ENCODE measurements around the gene TMCC1.
"Not testable (repeated sequence)": the region's sequence is repeated elsewhere in the genome, so short reads cannot be mapped to it uniquely, and the experiment has no call there.

Gene TMCC1

GRCh38 chr3:129640985-129641384, 252.5 kb downstream of the TMCC1 start:
- DNase-seq = not testable (repeated sequence)

GRCh38 chr3:129638481-129638880, 255.0 kb downstream of the TMCC1 start:
- no peak for DNase-seq

GRCh38 chr3:129636082-129636481, 257.4 kb downstream of the TMCC1 start:
- DNase-seq = no peak

GRCh38 chr3:129635656-129636055, 257.9 kb downstream of the TMCC1 start:
- DNase-seq = no peak

- no peak for DNase-seq
Measured at GRCh38 chr3:129633751-129634481, 259.6 kb downstream of the TMCC1 start.

- DNase-seq = no peak
Measured at GRCh38 chr3:129632977-129633376, 260.5 kb downstream of the TMCC1 start.

- no peak for DNase-seq
Measured at GRCh38 chr3:129632556-129632955, 261.0 kb downstream of the TMCC1 start.

- DNase-seq = no peak
Measured at GRCh38 chr3:129632056-129632455, 261.5 kb downstream of the TMCC1 start.

- DNase-seq = no peak
Measured at GRCh38 chr3:129629011-129629410, 264.5 kb downstream of the TMCC1 start.

GRCh38 chr3:129628169-129628522, 265.4 kb downstream of the TMCC1 start:
- no peak for DNase-seq

GRCh38 chr3:129627350-129628168, 266.0 kb downstream of the TMCC1 start:
- DNase-seq = peak; percentile 87

- DNase-seq = peak; percentile 97
Measured at GRCh38 chr3:129626744-129627349, 266.7 kb downstream of the TMCC1 start.

- peak; percentile 55 for DNase-seq
Measured at GRCh38 chr3:129625072-129625874, 268.2 kb downstream of the TMCC1 start.

- peak; percentile 33 for DNase-seq
Measured at GRCh38 chr3:129624347-129625071, 269.0 kb downstream of the TMCC1 start.

GRCh38 chr3:129623447-129624118, 269.9 kb downstream of the TMCC1 start:
- DNase-seq = no peak

- no peak for DNase-seq
Measured at GRCh38 chr3:129622933-129623332, 270.6 kb downstream of the TMCC1 start.

GRCh38 chr3:129622226-129622874, 271.2 kb downstream of the TMCC1 start:
- DNase-seq = no peak

- no peak for DNase-seq
Measured at GRCh38 chr3:129621626-129622225, 271.8 kb downstream of the TMCC1 start.

- DNase-seq = no peak
Measured at GRCh38 chr3:129620828-129621559, 272.5 kb downstream of the TMCC1 start.

- DNase-seq = no peak
Measured at GRCh38 chr3:129619726-129620162, 273.8 kb downstream of the TMCC1 start.
